Thyroid gland (tissue), 4 donors: ENCODE data around the gene ZNF91. TPM values are rescaled to one million over a fixed set of nuclear protein-coding genes. Genes with fewer than 3 reads are reported as not detected.

Experiments used
- DNase-seq, 2 donors: peaks; one replicate each; pipeline ENCODE4 v3.0.0-alpha.2; 2019
- H3K27ac ChIP-seq, 3 donors: fragments of 200-600 bp; sonication (generic); 1 replicate in 2 of 3; 2 replicates in 1 of 3; pipeline ENCODE4 v1.5.1; 2016 to 2019; ENCODE audit warnings: mild to moderate bottlenecking in 1 of 3, moderate library complexity in 1 of 3
- H3K27me3 ChIP-seq: fragments of 200-600 bp; sonication (generic); one replicate; pipeline ENCODE4 v1.5.1; 2019
- H3K36me3 ChIP-seq, 2 donors: fragments of 200-600 bp; sonication (generic); one replicate each; pipeline ENCODE4 v1.5.1; 2016 to 2019
- H3K4me1 ChIP-seq, 2 donors: fragments of 200-600 bp; sonication (generic); one replicate each; pipeline ENCODE4 v1.5.1; 2017 to 2019
- H3K4me3 ChIP-seq, 3 donors: fragments of 200-600 bp; sonication (generic); replicated peaks in 1 of 3; 1 replicate in 2 of 3; 2 replicates in 1 of 3; pipeline ENCODE4 v1.5.1; 2016; ENCODE audit warnings: mild to moderate bottlenecking in 1 of 3
- H3K9me3 ChIP-seq: fragments of 200-600 bp; sonication (generic); one replicate; pipeline ENCODE4 v1.5.1; 2017
- CTCF ChIP-seq, 6 experiments: fragments of 200-600 bp in 3 of 6; fragments of 450-650 bp in 3 of 6; sonication (generic) in 3 of 6; IDR thresholded peaks; one replicate each; pipeline ENCODE4 v1.5.1; 2016 to 2019; ENCODE audit warnings: antibody characterized with exemption in 6 of 6, mild to moderate bottlenecking in 2 of 6, inconsistent platforms in 1 of 6, moderate library complexity in 1 of 6
- POLR2A ChIP-seq, 2 donors: fragments of 450-650 bp; IDR thresholded peaks; one replicate each; pipeline ENCODE4 v1.6.1; 2017; ENCODE audit warnings: antibody characterized with exemption in 2 of 2, mild to moderate bottlenecking in 2 of 2, moderate library complexity in 1 of 2
- WGBS, 2 donors: methylation state at CpG; one replicate each; pipeline ENCODE4 v1.1.5; 2017; 5-methylcytosine and 5-hydroxymethylcytosine counted together
- intact Hi-C: fragments of 100-400 bp; cut with DNase I; formaldehyde crosslinking; loops from one replicate; pipeline ENCODE4 v1.15.1; 2023
- total RNA-seq, 4 donors: library from RNA; depleted of rRNA; stranded (reverse); fragments of >200 nt; gene quantifications; one replicate each; pipeline ENCODE4 v1.2.3, GENCODE V29; 2016

Gene ZNF91
- total RNA-seq, 4 donors from 2014 or later, result 92.5 to 220 (median 122) TPM

- 91 to 92% methylated on average over 1 of the region's 1 CpG for WGBS, 2 donors
- TF ChIP-seq POLR2A (IDR thresholded peaks at IDR 0.05) (no peak), CTCF (IDR thresholded peaks at IDR 0.05) (no peak)
- H3K9me3 ChIP-seq, result no peaks in the 10 kb centered on the region
- no peak overlapping the region for H3K4me3 ChIP-seq
- DNase-seq, result no peak
- H3K36me3 ChIP-seq, result no peaks in the 10 kb centered on the region
- intact Hi-C loops, result no loop called here
- H3K27me3 ChIP-seq, result no peaks in the 10 kb centered on the region
- no peaks in the 10 kb centered on the region for H3K4me1 ChIP-seq
- H3K27ac ChIP-seq, result no peak overlapping the region
Measured at GRCh38 chr19:23318143-23318542, 77.1 kb downstream of the ZNF91 start.

GRCh38 chr19:23315286-23315685 is 80.0 kb downstream of the ZNF91 start:
- TF ChIP-seq POLR2A (IDR thresholded peaks at IDR 0.05), result no peak
- no peak for TF ChIP-seq CTCF (IDR thresholded peaks at IDR 0.05)
- H3K27ac ChIP-seq, result no peak overlapping the region
- no peak overlapping the region for H3K4me3 ChIP-seq
- H3K9me3 ChIP-seq, result no peaks in the 10 kb centered on the region
- no peaks in the 10 kb centered on the region for H3K4me1 ChIP-seq
- no peak for DNase-seq
- WGBS, 2 donors, result 86 to 98% methylated on average over 2 of the region's 2 CpGs
- H3K36me3 ChIP-seq, result no peaks in the 10 kb centered on the region
- no peaks in the 10 kb centered on the region for H3K27me3 ChIP-seq
- intact Hi-C loops, result no loop called here

- no peaks in the 10 kb centered on the region for H3K36me3 ChIP-seq
- no peak overlapping the region for H3K4me3 ChIP-seq
- no peaks in the 10 kb centered on the region for H3K9me3 ChIP-seq
- H3K4me1 ChIP-seq, result no peaks in the 10 kb centered on the region
- WGBS, 2 donors, result 90 to 93% methylated on average over 4 of the region's 4 CpGs
- H3K27ac ChIP-seq, result no peak overlapping the region
- intact Hi-C loops, result no loop called here
- DNase-seq, result no peak
- H3K27me3 ChIP-seq, result no peaks in the 10 kb centered on the region
- no peak for TF ChIP-seq POLR2A (IDR thresholded peaks at IDR 0.05)
- TF ChIP-seq CTCF (IDR thresholded peaks at IDR 0.05), result no peak
Measured at GRCh38 chr19:23314505-23315251, 80.6 kb downstream of the ZNF91 start.

- Histone ChIP-seq H3K36me3 (no peaks in the 10 kb centered on the region), H3K27me3 (no peaks in the 10 kb centered on the region), H3K27ac (no peak overlapping the region), H3K9me3 (no peaks in the 10 kb centered on the region), H3K4me3 (no peak overlapping the region), H3K4me1 (no peaks in the 10 kb centered on the region)
- DNase-seq, result no peak
- intact Hi-C loops, result no loop called here
- WGBS, 2 donors, result 92 to 96% methylated on average over 2 of the region's 2 CpGs
- TF ChIP-seq POLR2A (IDR thresholded peaks at IDR 0.05), result no peak
- no peak for TF ChIP-seq CTCF (IDR thresholded peaks at IDR 0.05)
Measured at GRCh38 chr19:23313196-23313595, 82.1 kb downstream of the ZNF91 start.

- intact Hi-C loops, result no loop called here
- Histone ChIP-seq H3K27me3 (no peaks in the 10 kb centered on the region), H3K4me1 (no peaks in the 10 kb centered on the region), H3K36me3 (no peaks in the 10 kb centered on the region), H3K27ac (no peak overlapping the region), H3K9me3 (no peaks in the 10 kb centered on the region), H3K4me3 (no peak overlapping the region)
- no peak for DNase-seq
- TF ChIP-seq CTCF (IDR thresholded peaks at IDR 0.05), result no peak
- TF ChIP-seq POLR2A (IDR thresholded peaks at IDR 0.05), result no peak
- 73 to 78% methylated on average over 1 of the region's 1 CpG for WGBS, 2 donors
Measured at GRCh38 chr19:23312515-23312914, 82.8 kb downstream of the ZNF91 start.
